Heart left ventricle (tissue), 13 donors: ENCODE measurements around the gene PADI6.

ENCODE experiments used
- POLR2A ChIP-seq, 2 donors: fragments of 450-650 bp; IDR thresholded peaks; one replicate each; pipeline ENCODE4 v1.6.1; 2017; ENCODE audit warnings: antibody characterized with exemption in 2 of 2, mild to moderate bottlenecking in 2 of 2, moderate library complexity in 2 of 2
- TF ChIP-seq, protein P1 (sequence below), 12 donors: fragments of 200-600 bp; sonication (generic) in 4 of 12; IDR thresholded peaks; one replicate each; pipeline versions ENCODE4 v1.5.0 to v1.8.0; 2018 to 2022; ENCODE audit warnings: antibody characterized with exemption in 12 of 12, mild to moderate bottlenecking in 5 of 12
- donor health status: ischemic (EF 13 %, LVEDD 7.1; RV severe dilation, severe dysfunction).
- donor health status: DM: no; HTN: yes; CAD: no.
- donor health status: DM: no; HTN: no; CAD: no.
- donor health status: ischemic (EF 25% LVEDD 6.9; RV normal size, moderate dysfunction).
- donor health status: ischemic (EF 25% LVEDD 5.7; RV mildly dilated, moderate dysfunction).
- donor health status: ischemic (EF 35%, LVEDD 5.7; RV mildly dilated, moderate dysfunction).
- donor health status: nonischemic (EF 11% LVEDD 7.7; RV severe dilation, severe dysfunction).
- donor health status: DM: yes; HTN: yes; CAD: no.
- donor health status: PGD.
- donor health status: ischemic (EF 29% LVEDD 5.4; RV normal size, mild dysfunction).
- donor health status: nonischemic (EF 23%, LVEDD 6.1; RV moderate dilation, normal function).

DNA sequence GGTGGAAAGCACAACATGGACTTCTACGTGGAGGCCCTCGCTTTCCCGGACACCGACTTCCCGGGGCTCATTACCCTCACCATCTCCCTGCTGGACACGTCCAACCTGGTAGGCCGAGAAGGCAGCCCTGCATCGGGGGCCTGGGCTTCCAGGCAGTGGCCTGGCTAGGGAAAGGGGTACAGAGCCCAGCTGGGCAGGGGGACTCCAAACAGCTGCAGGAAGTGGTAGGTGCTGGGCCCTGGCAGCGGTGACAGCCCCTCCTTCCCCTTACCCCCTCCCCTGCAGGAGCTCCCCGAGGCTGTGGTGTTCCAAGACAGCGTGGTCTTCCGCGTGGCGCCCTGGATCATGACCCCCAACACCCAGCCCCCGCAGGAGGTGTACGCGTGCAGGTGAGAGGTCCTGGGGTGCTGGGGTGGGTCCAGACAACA is 30.0 kb upstream of the PADI6 start:
- TF ChIP-seq, protein P1, sequence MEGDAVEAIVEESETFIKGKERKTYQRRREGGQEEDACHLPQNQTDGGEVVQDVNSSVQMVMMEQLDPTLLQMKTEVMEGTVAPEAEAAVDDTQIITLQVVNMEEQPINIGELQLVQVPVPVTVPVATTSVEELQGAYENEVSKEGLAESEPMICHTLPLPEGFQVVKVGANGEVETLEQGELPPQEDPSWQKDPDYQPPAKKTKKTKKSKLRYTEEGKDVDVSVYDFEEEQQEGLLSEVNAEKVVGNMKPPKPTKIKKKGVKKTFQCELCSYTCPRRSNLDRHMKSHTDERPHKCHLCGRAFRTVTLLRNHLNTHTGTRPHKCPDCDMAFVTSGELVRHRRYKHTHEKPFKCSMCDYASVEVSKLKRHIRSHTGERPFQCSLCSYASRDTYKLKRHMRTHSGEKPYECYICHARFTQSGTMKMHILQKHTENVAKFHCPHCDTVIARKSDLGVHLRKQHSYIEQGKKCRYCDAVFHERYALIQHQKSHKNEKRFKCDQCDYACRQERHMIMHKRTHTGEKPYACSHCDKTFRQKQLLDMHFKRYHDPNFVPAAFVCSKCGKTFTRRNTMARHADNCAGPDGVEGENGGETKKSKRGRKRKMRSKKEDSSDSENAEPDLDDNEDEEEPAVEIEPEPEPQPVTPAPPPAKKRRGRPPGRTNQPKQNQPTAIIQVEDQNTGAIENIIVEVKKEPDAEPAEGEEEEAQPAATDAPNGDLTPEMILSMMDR (IDR thresholded peaks at IDR 0.05): no peak
- TF ChIP-seq POLR2A (IDR thresholded peaks at IDR 0.05): no peak
